A673 (cell line): ENCODE data around the gene MORF4L2.

Source experiments
- EZH2 ChIP-seq: fragments of 200-600 bp; sonication (generic); IDR thresholded peaks from 2 replicates; pipeline ENCODE4 v1.6.1; 2017; ENCODE audit warnings: borderline replicate concordance, low read depth, mild to moderate bottlenecking, mixed read lengths, antibody characterized with exemption, low read length; ENCODE audit not compliant: poor library complexity, severe bottlenecking
- TF ChIP-seq, protein P1 (sequence below): fragments of 300-800, 200-600 bp; sonication (generic); conservative IDR thresholded peaks from 2 replicates; pipeline ENCODE4 v1.5.1; 2017; ENCODE audit warnings: low read depth, mild to moderate bottlenecking, antibody characterized with exemption, low read length, moderate library complexity, mixed read lengths

DNA sequence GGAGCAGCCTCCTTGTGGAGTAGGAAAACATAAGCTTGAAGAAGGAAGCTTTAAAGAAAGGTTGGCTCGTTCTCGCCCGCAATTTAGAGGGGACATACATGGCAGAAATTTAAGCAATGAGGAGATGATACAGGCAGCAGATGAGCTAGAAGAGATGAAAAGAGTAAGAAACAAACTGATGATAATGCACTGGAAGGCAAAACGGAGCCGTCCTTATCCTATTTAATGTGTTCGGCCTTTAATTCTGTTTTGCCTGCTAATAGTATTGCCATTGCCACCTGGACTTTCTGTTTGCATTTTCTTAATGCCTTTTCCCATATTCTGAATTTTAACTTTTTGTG, 56.4 kb downstream of the MORF4L2 start:
- TF ChIP-seq, protein P1, sequence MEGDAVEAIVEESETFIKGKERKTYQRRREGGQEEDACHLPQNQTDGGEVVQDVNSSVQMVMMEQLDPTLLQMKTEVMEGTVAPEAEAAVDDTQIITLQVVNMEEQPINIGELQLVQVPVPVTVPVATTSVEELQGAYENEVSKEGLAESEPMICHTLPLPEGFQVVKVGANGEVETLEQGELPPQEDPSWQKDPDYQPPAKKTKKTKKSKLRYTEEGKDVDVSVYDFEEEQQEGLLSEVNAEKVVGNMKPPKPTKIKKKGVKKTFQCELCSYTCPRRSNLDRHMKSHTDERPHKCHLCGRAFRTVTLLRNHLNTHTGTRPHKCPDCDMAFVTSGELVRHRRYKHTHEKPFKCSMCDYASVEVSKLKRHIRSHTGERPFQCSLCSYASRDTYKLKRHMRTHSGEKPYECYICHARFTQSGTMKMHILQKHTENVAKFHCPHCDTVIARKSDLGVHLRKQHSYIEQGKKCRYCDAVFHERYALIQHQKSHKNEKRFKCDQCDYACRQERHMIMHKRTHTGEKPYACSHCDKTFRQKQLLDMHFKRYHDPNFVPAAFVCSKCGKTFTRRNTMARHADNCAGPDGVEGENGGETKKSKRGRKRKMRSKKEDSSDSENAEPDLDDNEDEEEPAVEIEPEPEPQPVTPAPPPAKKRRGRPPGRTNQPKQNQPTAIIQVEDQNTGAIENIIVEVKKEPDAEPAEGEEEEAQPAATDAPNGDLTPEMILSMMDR, result no peak
- TF ChIP-seq EZH2, result no peak
